ACHN (cell line): ENCODE measurements around the gene JMJD1C.

Source experiments
- DNase-seq: peaks from one replicate; pipeline ENCODE4 v3.0.0-alpha.2; 2015
- in situ Hi-C: cut with HindIII; loops from 2 replicates; pipeline ENCODE4 v1.10.0; 2017; ENCODE audit warnings: low sequenced_read_pairs, low pct_ligation_motif_present, low pct_unique_long_range_greater_than_20kb

Gene JMJD1C

DNA sequence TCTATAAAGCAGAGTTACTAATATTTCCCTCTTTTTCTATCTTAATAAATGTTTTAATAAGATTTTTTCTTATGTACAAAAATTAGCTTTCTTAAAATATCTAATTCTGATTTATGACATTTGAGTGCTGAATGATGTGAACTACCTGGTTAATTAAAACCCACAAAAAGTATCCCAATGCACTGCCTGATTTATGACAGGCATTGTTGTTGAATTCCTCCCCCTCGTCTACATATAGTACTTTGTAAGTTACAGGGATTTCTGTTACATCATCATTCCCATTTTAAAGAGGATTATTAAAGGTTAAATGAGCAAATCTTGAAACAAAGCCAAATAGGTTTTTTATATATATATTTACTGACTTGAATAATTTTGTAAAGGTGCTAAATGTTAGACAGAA is 241.5 kb downstream of the JMJD1C start:
- DNase-seq, result no peak
- in situ Hi-C loops, result loop anchor here (25.0 kb wide), 1 partner anchor 488 kb away; no protein-coding TSS in a partner anchor

GRCh38 chr10:63221950-63222349 is 243.8 kb downstream of the JMJD1C start:
- in situ Hi-C loops, result loop anchor here (25.0 kb wide), 1 partner anchor 490 kb away; no protein-coding TSS in a partner anchor
- DNase-seq, result no peak

GRCh38 chr10:63219749-63220148 is 246.0 kb downstream of the JMJD1C start:
- no peak for DNase-seq
- in situ Hi-C loops, result loop anchor here (25.0 kb wide), 1 partner anchor 493 kb away; no protein-coding TSS in a partner anchor

DNA sequence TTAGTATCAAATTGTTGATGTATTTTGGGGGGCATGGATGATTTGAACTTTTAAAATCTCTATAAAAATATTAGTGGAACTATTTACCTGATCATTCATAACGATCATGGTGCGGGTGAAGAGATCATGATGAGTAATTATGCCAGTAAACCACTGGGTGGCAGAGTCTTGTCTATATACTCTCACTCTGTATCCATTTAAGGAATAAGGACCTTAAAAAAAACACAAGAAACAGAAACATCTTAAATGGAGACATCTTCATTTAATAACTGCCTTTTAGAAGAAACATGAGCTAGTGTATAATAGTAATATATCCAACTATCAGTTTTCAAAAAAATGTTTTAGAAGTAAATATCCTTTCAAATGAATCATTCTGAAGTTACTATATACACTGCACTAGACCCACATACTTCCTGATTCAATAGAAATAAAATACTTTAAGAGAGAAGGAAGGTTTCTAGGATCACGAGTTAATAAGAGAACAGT is 248.6 kb downstream of the JMJD1C start:
- in situ Hi-C loops, result loop anchor here (25.0 kb wide), 1 partner anchor 495 kb away; no protein-coding TSS in a partner anchor

DNA sequence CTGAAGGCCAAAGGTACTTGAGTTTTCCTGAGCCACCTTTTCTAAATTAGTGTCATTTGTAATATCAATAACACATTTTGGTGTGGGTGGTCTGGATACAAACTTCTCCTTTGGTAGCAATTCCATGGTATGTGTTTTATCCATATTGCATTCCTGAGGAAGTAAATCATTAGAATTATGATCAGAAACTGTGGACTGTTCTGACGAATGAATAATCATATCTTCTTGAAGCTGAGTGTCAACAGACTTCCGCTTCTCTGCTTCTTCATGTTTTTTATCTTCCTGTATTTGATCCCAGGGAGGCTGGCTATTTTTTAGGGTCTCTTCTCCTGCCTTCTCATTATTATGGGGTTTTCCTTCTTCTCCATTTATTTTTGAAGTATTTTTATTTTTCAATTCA is 251.2 kb downstream of the JMJD1C start:
- in situ Hi-C loops, result loop anchor here (25.0 kb wide), 1 partner anchor 498 kb away; no protein-coding TSS in a partner anchor
- DNase-seq, result no peak

More for the DNA sequence above, 248.6 kb downstream of the JMJD1C start:
- peak; percentile 80 for DNase-seq

GRCh38 chr10:63213489-63213888 is 252.3 kb downstream of the JMJD1C start:
- in situ Hi-C loops, result loop anchor here (25.0 kb wide), 1 partner anchor 499 kb away; no protein-coding TSS in a partner anchor
- DNase-seq, result no peak

GRCh38 chr10:63210611-63211196 is 255.1 kb downstream of the JMJD1C start:
- in situ Hi-C loops, result loop anchor here (25.0 kb wide), 1 partner anchor 502 kb away; no protein-coding TSS in a partner anchor

GRCh38 chr10:63209705-63210104 is 256.1 kb downstream of the JMJD1C start:
- no peak for DNase-seq
- in situ Hi-C loops, result loop anchor here (25.0 kb wide), 1 partner anchor 503 kb away; no protein-coding TSS in a partner anchor

More at GRCh38 chr10:63210611-63211196, 255.1 kb downstream of the JMJD1C start:
- DNase-seq, result no peak

DNA sequence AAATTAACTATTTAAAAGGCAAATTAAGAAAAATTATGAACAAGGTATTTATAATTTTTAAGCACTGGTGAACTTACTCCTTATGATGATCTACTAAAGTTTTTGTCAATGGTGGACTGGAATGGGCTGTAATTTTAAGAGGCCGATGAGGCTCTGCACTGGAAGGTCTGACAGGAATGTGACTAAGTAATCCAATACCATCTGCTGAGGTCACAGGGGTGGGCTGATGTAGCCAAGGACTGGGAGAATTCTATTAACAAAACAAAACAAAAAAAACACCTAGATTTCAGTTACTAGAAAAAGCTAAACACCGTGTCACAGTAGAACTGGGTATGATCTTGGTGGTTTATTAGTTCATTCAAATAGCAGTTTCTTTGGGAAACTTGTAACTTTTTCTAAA is 256.8 kb downstream of the JMJD1C start:
- DNase-seq, result no peak

DNA sequence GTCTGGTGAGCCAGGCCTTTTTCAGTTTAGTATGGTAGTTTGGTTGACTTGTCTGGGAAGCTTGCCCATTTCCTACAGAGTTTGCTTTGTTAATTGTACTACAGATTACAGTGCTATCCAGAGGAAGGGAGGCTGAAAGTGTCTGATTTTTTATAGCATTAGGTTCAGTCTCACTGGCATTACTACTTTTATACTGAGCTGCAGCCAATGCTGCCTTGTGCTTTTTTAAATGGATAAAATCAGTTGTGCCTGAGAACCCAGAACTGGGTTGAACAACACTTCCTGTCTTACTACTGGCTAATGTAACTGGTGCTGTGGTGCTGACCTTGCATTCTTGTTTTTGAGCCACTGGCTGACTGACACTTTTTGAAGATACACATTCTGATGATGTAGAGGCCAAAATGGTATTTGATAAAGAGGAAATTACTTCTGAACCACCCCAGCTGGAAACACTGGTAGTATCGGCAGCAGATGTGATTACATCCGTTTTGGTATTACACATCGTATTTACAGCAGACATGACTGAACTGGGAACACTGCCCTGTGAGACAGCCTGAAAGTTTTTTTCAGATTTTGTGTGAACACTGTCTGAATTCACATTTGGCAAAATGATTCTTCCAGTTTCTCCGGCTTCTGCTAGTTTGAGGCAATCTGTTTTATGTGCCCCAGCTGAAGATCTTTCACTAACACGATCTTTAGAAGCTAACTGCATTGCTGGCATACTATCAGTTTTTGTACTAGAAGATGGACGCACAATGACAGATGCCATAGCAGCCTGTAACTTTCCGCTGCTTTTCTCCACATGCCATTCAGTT is 258.6 kb downstream of the JMJD1C start:
- in situ Hi-C loops, result loop anchor here (25.0 kb wide), 1 partner anchor 505 kb away; no protein-coding TSS in a partner anchor
- DNase-seq, result no peak

More for the DNA sequence above, 256.8 kb downstream of the JMJD1C start:
- in situ Hi-C loops, result loop anchor here (25.0 kb wide), 1 partner anchor 503 kb away; no protein-coding TSS in a partner anchor

- DNase-seq, result no peak
- in situ Hi-C loops, result loop anchor here (25.0 kb wide), 1 partner anchor 506 kb away; no protein-coding TSS in a partner anchor
These were observed 259.2 kb downstream of the JMJD1C start for GRCh38 chr10:63206576-63206975.

GRCh38 chr10:63205421-63205820 is 260.4 kb downstream of the JMJD1C start:
- no peak for DNase-seq
- in situ Hi-C loops, result loop anchor here (25.0 kb wide), 1 partner anchor 507 kb away; no protein-coding TSS in a partner anchor

GRCh38 chr10:63204667-63205391 is 260.9 kb downstream of the JMJD1C start:
- in situ Hi-C loops, result loop anchor here (25.0 kb wide), 1 partner anchor 507 kb away; no protein-coding TSS in a partner anchor
- no peak for DNase-seq

DNA sequence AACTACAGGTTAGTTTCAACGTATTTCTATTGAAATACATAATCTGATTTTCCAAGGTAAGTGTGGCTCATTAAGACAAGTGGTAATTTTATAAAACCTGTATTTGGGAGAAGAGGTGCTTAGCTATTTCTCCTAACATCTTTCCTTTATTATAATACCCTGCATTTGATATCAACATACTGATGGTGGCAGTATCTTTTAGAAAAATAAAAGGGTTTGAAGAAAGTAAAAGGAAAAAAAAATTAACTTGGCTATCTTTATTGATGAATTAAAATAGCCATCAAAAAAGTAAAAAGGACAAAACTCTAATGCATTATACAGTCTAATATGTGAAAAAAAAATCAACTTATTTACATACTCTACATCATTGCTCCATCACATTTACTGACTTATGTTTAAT is 264.7 kb downstream of the JMJD1C start:
- in situ Hi-C loops, result loop anchor here (25.0 kb wide), 1 partner anchor 511 kb away; no protein-coding TSS in a partner anchor
- no peak for DNase-seq

DNA sequence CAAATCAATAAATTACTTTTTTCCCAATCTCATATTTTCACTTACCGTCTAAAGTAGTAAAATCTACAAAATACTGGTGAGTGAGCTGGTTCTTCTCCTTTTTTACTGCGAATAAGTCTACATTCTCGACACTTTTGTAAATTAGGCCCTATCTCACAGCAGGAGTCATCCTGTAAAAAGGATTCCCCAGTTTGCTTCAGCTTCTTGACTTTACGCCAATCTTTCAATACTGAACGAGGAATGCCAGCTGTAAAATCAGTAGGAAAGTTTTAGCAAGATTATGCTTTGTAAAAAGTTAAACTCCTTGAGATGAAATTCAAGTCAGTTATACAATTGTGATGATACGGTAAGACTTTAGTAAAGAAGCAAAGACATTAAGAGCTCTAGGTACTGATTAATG is 265.3 kb downstream of the JMJD1C start:
- DNase-seq, result no peak
- in situ Hi-C loops, result loop anchor here (25.0 kb wide), 1 partner anchor 512 kb away; no protein-coding TSS in a partner anchor

DNA sequence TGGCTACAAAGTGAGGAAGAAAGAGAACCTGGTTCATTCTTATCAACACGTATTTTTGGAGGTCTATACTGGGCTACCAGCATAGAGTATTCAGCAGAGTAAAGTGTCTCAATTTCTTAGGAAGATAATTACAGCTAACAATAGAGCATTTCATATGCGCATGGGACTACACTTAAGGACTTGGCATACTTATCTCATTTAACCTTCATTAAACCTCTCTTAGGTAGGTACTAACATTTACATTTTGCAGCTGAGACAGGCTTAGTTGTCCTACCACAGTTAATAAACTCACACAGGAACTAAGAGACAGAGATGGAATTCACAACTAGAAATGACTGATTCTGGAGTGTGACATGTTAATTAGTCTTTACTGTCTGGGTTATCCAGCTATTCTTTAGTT is 266.1 kb downstream of the JMJD1C start:
- in situ Hi-C loops, result loop anchor here (25.0 kb wide), 1 partner anchor 513 kb away; no protein-coding TSS in a partner anchor
- DNase-seq, result no peak

DNA sequence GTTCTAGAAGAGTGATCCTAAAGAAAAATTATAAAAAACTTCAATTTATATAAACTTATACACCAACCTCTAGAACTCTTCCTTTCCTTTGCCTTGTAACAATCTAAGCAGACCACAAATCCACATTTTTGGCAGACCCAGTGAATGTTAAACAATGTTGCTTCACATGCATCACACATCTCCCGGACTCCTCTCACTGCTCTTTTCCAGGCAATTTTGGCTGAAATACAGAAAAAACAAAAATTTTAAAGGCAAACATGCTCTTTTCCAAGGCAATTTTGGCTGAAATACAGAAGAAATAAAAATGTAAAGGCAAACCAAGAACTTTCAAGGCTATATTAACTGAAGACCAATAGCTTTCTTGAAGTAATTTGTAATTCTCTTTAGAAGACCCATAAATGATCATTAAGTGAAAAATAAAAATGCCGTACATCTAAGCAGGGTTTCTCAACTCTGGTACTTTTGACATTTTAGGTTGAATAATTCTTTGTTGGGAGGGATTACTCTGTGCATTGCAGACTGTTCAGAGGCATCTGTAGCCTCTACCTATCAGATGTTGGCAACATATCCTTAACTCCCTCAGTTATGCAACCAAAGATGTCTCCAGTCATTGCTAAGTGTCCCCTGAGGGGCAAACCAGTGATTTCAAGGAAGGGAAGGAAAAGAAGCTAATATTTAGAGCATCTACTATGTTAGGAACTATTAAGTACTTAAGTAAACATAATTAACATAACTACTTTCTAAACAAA is 268.3 kb downstream of the JMJD1C start:
- no peak for DNase-seq
- in situ Hi-C loops, result no loop called here
